Lung microvascular endothelial cell (primary cell): ENCODE results near the gene ABL1. TPM values are rescaled to one million over a fixed set of nuclear protein-coding genes. Genes with fewer than 3 reads are reported as not detected.

Experiments used
- DNase-seq, 2 donors: peaks; one replicate each; pipeline versions ENCODE4 v3.0.0 to v3.0.0-alpha.2; 2010; ENCODE audit warnings: low read depth in 2 of 2
- total RNA-seq: library from RNA; depleted of rRNA; stranded (reverse); fragments of >200 nt; gene quantifications from 2 replicates; pipeline ENCODE4 v1.2.1, GENCODE V29; 2014

ABL1 gene
- 19.8 and 20.4 TPM in 2 replicates for total RNA-seq

DNA sequence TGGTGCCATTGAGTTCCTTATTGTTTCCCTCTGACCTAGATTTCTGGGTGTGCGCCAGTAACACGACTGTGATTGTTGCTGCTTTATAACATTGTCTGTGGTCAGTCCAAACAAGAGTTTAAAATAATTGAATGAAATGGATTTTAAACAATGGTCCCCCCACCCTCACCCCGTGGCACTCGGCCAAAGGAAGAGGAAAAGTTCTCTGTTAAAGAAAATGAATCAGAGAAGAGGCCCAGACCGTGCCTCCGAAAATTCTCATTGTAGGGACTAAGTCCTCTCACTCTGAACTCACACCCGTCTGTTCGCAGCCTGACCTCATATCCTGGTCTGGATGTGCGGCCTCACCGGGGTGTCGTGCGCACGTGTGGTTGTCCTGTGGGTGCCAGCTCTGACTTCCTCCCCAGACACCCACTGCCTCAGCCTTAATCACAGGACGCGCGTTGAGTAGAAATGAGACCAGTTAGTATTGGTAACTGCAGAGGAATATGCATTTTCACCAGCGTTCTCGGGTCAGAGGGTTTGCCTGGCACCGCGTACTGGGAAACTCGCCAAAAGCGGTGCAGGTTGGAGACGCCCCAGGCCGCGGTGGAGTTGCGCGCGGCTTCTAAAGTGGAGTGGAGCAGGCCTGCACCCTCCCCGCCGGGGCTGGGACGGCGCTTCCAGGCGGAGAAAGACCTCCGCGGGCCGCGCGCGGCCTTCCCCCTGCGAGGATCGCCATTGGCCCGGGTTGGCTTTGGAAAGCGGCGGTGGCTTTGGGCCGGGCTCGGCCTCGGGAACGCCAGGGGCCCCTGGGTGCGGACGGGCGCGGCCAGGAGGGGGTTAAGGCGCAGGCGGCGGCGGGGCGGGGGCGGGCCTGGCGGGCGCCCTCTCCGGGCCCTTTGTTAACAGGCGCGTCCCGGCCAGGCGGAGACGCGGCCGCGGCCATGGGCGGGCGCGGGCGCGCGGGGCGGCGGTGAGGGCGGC, at the start of gene ABL1:
ABL1 (plus strand) TSS at position 884 of the 966 bp plus-strand sequence. CDS start 193 bp downstream, outside the sequence.
- DNase-seq, result peak; percentile 82 to 89

DNA sequence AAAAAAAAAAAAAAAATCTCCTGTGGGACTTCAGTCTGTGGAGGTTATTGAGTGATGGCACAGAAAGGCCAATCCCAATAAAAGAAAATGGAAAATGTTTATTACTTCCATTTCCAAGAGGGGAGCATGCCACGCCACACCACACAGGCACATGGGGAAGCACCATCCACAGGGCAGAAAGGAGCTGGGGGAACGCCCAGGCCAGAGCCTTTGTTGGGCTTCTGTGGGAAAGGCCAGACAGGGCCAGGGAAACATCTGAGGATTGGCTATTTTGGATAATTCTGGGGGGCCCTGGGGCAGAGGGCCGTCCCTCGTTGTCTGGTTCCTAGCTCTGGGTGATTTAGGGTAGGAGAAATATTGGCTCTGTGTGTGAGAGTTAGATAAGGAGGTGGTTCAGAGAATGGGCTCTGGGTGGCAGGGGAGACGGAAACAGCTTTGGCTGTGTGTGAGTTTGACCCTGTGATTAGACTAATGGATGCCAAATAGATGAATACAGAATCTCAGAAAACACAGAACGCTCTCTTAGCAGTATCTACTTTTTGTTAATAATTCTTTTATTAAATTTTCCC, 49.0 kb upstream of the ABL1 start:
- DNase-seq, result no peak

DNA sequence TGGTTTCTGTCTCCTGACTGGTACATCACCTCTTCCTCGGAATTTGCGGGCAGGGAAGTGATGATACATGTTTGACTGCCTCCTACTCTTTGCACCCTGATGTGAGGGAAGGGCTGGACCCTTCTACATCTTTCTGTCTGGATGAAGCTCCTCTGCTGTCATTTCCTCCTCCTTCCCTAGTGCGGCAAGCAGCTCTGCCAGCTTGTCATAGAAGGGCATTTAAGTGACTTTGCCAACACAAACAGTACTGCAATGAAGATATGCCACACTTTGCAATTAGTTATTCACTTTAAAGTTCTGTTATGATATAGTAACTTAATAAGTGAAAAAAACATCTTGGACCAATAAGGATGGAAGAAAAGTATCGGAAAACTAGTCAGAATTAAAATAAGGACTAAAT, 48.5 kb upstream of the ABL1 start:
- DNase-seq, result no peak

DNA sequence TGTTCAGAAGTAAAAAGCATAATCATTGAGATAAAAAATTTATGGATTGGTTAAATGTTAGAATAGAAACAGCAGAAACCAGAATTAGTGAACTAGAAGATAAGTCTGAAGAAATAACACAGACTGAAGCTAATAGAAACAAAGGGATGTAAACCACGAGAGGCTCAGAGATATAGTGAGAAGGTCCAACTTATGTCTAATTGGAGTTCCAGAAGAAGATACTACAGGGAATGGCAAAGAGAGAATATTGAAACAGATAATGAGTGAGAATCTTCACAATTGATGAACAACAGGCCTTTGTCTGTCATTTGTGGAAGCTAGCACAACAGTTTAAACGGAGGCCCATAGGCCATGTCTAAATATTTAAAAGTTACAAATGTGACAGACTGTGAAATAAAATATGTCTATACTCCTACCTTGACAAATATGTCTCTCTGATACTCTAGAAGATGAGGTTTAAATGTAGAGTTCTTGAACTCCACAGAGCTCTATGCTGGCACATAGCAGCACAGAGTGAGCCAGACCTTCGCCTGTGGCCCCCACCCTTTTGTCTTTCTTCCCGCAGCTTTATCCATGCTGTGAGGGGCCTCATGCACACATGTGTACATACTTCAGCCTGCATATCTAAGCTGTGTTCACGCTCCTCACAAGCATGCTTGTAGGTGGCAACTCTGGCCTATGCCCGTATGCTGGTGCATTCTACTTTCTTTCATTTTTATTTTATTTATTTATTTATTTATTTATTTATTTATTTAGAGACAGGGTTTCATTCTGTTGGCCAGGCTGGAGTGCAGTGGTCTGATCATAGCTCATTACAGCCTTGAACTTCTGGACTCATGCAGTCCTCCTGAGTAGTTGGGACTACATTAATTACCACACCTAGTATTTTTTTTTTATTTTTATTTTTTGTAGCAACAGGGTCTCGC, 45.0 kb upstream of the ABL1 start:
- DNase-seq, result no peak

DNA sequence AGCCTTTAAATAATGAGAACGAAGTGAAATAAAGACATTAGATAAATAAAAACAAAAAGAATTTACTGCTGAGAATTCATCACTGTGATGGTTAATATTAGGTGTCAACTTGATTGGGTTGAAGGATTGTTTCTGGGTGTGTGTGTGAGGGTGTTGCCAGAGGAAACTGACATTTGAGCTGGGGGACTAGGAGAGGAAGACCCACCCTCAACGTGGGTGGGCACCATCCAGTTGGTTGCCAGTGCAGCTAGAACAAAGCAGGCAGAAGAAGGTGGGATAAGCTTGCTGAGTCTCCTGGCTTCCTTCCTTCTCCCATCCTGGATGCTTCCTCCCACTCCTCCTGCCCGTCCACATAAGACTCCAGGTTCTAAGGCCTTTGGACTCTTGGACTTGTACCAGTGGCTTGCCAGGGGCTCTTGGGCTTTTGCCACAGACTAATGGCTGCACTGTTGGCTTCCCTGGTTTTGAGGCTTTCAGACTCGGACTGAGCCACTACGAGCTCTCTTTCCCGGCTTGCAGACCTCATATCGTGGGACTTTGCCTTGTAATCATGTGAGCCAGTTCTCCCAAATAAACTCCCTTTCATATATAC, 43.7 kb upstream of the ABL1 start:
- no peak for DNase-seq

DNA sequence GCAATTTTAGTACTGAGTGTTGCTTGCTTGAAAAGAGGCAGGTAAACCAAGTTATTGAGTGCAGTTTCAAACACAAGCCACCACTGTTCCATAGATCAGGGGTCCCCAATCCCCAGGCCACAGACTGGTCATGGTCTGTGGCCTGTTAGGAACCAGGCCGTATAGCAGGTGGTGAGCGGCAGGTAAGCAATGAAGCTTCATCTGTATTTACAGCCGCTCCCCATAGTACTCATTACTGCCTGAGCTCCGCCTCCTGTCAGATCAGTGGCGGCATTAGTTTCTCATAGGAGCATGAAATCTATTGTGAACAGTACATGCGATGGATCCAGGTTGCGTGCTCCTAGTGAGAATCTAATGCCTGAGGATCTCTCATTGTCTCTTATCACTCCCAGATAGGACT, 41.5 kb upstream of the ABL1 start:
- DNase-seq, result no peak

DNA sequence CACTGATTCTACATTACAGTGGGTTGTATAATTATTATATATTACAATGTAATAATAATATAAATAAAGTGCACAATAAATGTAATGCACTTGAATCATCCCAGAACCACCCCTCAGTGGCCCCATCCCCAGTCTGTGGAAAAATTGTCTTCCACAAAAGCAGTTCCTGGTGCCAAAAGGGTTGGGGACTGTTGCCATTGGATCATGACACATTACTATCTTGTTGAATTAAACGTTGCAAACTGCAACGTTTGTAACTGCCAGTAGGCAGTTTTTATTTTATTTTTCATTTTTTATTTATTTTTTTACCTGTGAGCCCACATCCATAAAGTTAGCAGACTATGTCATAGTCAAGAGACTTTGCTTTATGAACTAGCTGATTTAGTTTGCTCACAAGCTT, 41.0 kb upstream of the ABL1 start:
- peak in 1 of 2 donors; percentile 43 for DNase-seq

DNA sequence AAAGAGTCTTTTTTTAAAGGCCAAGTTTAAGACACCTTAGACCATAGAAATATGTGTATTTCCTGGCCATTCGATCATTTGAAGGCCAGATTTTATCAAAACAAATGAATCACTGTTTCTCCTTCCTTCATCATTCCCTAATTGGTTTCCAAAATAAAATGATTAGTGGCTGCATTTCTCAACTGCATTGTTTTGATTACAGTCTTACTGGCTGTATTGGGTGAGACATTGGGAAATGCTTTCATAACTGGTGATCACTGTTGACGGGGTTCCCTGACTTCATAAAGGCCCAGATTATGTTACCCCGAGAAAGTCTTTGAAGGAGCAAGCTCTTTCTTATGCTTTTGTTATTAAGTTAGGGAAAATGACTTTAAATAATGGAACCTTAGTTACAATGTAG, 40.6 kb upstream of the ABL1 start:
- peak in 1 of 2 donors; percentile 64 for DNase-seq

DNA sequence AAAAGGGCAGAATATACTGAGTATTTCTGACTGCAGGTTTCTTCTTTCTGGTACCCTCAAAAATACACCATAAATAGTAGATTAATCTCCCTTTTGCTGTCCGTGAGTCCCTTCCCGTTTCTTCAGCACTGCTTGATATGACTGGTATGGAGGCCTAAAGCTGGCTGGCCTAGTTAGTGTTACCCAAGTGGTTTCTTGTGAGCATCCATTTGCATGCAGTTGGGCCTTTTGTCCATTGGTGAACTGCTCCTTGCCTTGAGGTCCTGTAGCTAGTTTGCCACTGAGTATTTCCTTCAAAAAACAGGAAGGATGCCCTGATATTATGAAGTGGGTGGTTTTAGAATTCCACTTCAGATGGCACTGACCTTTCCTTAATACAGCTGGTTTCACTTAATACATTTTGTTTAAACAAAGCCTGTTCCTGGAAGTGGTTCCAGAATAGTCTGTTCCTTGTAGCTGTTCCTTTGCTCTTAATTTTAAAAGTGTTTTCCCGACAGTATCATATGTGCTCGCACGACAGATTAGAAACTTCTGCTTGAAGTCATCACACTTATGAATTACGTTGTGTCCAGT, 40.0 kb upstream of the ABL1 start:
- peak in 1 of 2 donors; percentile 9 for DNase-seq

DNA sequence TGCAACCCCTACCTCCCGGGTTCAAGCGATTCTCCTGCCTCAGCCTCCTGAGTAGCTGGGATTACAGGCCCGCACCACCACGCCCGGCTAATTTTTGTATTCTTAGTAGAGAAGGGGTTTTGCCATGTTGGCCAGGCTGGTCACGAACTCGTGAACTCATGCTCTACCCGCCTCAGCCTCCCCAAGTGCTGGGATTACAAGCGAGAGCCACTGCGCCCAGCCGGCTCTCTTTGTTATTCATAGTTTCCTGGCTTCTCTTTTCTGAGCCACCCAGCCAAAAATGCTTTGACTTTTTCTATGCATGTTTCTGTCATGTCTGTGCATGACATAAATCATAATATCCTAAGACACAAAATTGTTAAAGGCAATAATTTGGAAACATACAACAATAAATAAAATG, 31.9 kb upstream of the ABL1 start:
- peak in 1 of 2 donors; percentile 43 for DNase-seq

DNA sequence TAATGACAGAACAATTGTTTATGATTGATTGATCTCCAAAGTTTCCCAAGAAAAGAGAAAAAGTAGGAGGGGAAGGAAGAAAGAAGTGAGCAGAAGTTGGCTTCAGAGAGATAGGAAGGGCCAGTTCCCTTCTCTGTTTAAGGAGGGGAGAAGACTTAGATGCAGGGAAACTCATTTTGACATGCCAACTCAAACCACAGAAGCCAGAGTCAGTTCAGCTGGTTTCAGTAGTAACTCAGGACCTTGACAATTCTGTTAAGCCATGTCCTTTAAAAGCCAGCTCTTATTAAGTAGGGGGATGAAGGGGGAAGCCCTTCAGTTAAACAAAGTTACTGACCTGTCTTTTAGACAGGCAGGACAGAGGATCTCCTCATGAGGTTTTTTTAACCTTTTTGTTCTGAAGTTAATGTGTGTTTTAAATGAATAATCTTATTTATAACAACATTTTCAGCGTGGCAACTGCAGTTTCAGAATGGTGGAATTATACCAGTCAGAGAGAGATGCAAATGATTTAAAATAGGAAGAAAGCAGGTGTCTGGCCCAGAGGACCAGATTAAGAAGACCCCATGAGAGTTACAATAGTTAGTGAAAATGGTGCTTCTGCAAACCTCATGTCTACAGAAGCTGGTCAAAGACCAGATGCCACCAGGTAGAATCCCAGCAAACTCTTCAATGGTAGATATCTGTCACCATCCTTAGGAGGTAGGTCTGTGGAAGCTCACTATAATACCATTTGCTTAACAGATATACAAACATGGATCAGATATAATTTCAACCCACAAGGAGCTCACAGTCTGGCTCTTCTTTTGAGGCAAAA, 29.3 kb upstream of the ABL1 start:
- DNase-seq, result no peak

DNA sequence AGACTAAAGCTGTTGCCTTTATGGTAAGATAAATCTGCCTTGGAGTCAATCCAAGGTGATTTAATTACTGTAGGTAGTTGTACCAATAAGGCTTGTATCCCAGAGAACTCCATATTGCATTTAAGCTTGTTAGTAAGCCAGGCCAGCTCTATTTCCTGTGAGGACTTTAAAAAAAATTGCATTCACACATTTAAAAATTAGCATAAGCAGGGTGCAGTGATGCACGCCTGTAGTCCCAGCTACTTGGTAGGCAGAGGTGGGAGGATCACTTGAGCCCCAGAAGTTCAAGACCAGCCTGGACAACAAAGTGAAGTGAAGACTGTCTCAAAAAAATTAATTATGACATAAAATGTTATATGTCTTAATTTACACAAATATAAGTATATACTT, 28.7 kb upstream of the ABL1 start:
- no peak for DNase-seq

DNA sequence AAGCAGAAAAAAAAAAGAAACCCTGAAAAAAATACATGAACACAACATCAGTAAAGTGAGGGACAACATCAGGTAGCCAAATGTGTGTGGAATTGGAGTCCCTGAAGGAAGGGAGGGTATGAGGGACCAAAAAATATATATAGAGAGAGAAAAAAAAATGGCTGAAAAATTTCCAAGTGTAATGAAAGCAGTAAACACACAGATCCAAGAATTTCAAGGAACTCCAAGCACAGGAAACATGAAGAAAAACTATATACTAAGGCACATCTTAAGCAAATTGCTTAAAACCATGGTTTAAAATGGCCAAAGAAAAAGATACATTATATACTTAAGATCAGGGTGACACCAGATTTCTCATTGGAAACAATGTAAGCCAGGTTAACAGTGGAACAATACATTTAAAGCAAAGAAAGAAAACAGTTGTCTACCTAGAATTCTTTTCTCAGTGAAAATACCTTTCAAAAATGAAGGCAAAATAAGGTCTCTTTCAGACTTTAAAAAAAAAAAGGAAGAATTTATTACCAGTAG, 24.4 kb upstream of the ABL1 start:
- DNase-seq, result no peak

DNA sequence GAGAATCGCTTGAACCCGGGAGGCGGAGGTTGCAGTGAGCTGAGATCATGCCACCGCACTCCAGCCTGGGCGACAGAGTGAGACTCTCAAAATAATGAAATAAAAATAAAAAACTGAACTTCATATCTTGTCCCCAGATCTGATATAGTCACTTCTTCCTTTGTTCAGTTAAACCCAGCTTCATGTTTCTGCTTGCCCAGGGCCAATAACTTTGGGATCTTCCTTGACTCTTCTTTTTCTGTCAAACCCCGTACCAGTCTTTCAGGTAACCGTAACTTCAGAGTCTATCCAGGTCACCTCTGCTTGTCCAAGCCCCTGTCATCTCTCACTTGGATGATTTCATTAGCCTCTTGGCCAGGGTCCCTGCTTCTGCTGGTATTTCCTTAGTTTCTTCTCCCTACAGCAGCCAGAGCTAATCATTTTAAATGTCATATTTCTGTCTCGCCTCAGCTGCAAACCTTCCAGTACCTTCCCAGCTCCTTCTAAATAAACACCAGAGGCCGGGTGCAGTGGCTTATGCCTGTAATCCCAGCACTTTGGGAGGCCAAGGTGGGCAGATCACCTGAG, 19.7 kb upstream of the ABL1 start:
- DNase-seq, result no peak

DNA sequence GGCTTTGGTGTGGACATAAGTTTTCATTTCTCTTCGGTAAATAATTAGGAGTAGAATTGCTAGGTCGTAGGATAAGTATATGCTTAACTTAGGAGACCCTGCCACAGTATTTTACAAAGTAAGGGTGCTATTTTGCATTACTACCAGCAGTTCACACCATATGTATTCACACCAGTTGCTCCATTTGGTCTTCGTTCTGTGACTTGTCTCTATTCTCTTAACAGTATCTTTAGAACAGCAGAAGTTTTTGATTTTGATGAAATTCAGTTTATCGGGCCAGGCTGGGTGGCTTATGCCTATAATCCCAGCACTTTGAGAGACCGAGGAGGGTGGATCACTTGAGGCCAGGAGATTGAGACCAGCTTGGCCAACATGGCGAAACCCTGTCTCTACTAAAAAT, 17.1 kb upstream of the ABL1 start:
- no peak for DNase-seq

DNA sequence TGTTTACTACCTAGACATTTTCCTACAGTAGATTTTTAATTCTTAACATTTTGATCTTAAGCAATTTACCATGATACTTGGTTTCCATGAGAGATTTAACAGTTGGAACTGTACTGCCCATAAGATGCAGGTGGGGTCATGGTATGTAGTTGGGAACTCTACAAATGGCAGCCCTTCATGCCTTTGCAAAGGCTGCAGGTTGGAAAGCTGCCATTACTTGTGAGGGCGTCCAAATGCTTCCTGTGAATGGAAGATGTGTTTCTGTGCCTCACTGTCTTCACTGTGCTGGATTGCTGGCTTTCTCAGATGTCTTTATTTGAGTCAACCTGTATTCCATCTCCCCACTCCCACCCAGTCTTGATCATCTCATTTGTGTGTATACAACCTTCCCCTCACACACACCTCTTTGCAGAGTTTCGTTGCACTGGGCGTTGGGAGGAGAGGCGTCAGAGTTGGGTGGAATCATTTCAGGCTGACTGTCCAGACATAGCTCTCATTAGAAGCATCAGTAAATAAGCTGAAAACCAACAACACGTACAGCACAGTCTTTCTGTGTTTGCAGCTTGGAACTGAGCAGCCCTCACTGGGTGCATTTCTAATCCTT, 14.8 kb upstream of the ABL1 start:
- no peak for DNase-seq

DNA sequence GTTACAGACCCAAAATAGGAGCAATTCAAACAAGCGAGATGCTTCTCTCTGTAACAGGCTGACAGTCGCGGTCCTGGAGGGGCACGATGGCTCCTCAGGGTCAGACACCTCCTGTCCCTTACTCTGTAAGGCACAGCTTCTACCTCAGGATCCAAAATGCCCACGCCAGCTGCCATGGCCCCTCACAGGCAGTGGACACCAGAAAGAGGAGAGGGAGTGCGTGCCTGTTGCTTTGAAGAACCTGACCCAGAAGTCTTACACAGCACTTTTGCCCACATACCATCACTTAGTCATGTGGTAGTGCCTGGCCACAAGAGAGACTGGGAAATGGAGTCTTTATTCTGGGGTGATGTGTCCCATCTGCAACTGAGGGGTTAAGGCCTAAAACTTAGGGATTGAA, 11.6 kb upstream of the ABL1 start:
- no peak for DNase-seq

DNA sequence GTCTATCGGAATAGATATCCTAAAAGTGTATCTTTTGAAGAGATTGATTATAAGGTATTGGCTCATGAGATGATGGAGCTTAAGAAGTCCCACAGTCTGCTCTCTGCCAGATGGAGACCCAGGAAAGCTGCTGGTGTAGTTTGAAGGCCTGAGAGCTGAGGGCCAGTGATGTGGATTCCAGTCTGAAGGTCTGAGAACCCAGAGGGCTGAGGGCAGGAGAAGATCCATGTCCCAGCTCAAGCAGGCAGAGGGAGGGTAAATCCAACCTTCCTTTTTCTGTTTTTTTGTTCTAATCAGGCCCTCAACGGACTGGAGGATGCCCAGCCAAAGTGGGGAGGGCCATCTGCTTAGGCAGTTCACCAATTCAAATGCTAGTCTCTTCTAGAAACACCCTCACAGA, 11.0 kb upstream of the ABL1 start:
- no peak for DNase-seq

DNA sequence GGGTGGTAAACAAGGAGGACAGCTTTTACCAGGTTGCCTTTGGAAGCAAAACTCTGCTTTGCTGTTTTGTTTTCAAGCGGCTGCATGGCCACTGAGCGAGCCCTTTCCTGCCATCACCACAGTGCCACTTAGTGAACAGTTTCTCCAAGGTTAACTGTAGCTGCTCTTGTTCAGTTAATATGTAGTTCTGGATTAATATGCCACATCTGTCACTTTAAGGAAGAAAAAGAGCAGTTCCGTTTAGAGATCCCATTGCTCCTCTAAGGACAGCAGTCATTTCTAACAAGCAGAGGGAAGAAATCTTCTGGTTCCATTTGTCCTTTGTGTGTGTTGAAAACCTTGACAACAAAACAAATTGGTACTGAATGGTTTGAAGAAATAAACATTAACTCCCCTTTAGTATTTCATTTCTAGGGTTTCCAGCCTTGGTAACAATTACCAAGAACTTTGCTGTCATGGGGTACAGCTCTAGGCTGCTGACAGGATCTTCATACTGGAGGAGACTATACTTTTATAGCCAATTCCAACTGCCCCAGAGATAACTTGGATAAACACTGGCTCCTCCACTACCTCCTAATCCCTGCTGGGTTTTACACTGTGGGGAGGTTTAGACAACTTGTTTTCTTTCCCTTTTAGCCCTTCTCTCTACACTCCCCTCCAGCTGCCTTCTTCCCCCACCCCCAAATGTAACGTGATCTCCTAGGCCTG, 10.3 kb upstream of the ABL1 start:
- peak in 1 of 2 donors; percentile 15 for DNase-seq
